HepG2 (cell line): ENCODE results near the gene SF3A2. TPM values are rescaled to one million over a fixed set of nuclear protein-coding genes. Genes with fewer than 3 reads are reported as not detected.
A peak's percentile ranks its signal among the peaks of the same experiment; 100 is the strongest.

Experiments used
- ADNP ChIP-seq: sonication (generic); formaldehyde crosslinking; IDR thresholded peaks from 2 replicates; pipeline ENCODE4 v1.4.0; 2020; ENCODE audit warnings: missing genetic modification reagents
- AGO2 ChIP-seq: fragments of 200-400 bp; formaldehyde crosslinking; optimal IDR thresholded peaks from 2 replicates; pipeline ENCODE3; 2017; ENCODE audit warnings: mild to moderate bottlenecking, low read depth, low read length, moderate library complexity
- FIP1L1 ChIP-seq: fragments of 200-400 bp; formaldehyde crosslinking; IDR thresholded peaks from 2 replicates; pipeline ENCODE4 v1.6.1; 2018; ENCODE audit warnings: low read depth, mild to moderate bottlenecking, low read length, moderate library complexity, borderline replicate concordance; ENCODE audit not compliant: insufficient read depth
- HDAC1 ChIP-seq: sonication (generic); formaldehyde crosslinking; IDR thresholded peaks from 2 replicates; pipeline ENCODE4 v1.5.1; 2020; ENCODE audit warnings: mild to moderate bottlenecking, missing genetic modification reagents
- HOXD1 ChIP-seq: sonication (generic); formaldehyde crosslinking; IDR thresholded peaks from 2 replicates; pipeline ENCODE4 v1.5.0; 2020; ENCODE audit warnings: missing genetic modification reagents
- JUND ChIP-seq: sonication (generic); formaldehyde crosslinking; IDR thresholded peaks from 2 replicates; pipeline ENCODE4 v1.8.0; 2022; ENCODE audit warnings: mild to moderate bottlenecking, missing genetic modification reagents
- KLF12 ChIP-seq: sonication (generic); formaldehyde crosslinking; IDR thresholded peaks from 2 replicates; pipeline ENCODE4 v1.4.0; 2020; ENCODE audit warnings: missing genetic modification reagents, borderline replicate concordance
- RXRB ChIP-seq: IDR thresholded peaks from 2 replicates; pipeline ENCODE4 v1.6.1; 2016; ENCODE audit warnings: borderline replicate concordance, missing genetic modification reagents, missing compliant biosample characterization
- SMYD3 ChIP-seq: sonication (generic); formaldehyde crosslinking; IDR thresholded peaks from 2 replicates; pipeline ENCODE4 v1.8.1; 2023; ENCODE audit warnings: mild to moderate bottlenecking, missing genetic modification reagents
- TOE1 ChIP-seq: sonication (generic); formaldehyde crosslinking; IDR thresholded peaks from 2 replicates; pipeline ENCODE4 v1.4.0; 2020; ENCODE audit warnings: mild to moderate bottlenecking, missing genetic modification reagents
- TRIM24 ChIP-seq: sonication (generic); formaldehyde crosslinking; IDR thresholded peaks from 2 replicates; pipeline ENCODE4 v1.8.0; 2022; ENCODE audit warnings: mild to moderate bottlenecking, missing genetic modification reagents
- ZBTB3 ChIP-seq: sonication (generic); formaldehyde crosslinking; IDR thresholded peaks from 2 replicates; pipeline ENCODE4 v1.4.0; 2020; ENCODE audit warnings: low read depth, mild to moderate bottlenecking, moderate library complexity, missing genetic modification reagents, borderline replicate concordance
- ZNF17 ChIP-seq: sonication (generic); formaldehyde crosslinking; IDR thresholded peaks from 2 replicates; pipeline ENCODE4 v1.5.0; 2020; ENCODE audit warnings: mild to moderate bottlenecking, missing genetic modification reagents
- ZNF34 ChIP-seq: sonication (generic); formaldehyde crosslinking; IDR thresholded peaks from 2 replicates; pipeline ENCODE4 v1.4.0; 2020; ENCODE audit warnings: mild to moderate bottlenecking, missing genetic modification reagents, borderline replicate concordance
- ZNF354B ChIP-seq: sonication (generic); formaldehyde crosslinking; IDR thresholded peaks from 2 replicates; pipeline ENCODE4 v1.8.0; 2022; ENCODE audit warnings: mild to moderate bottlenecking, missing genetic modification reagents
- ZNF468 ChIP-seq: sonication (generic); formaldehyde crosslinking; IDR thresholded peaks from 2 replicates; pipeline ENCODE4 v1.8.0; 2022; ENCODE audit warnings: mild to moderate bottlenecking, moderate library complexity, missing genetic modification reagents
- ZNF629 ChIP-seq: sonication (generic); formaldehyde crosslinking; conservative IDR thresholded peaks from 2 replicates; pipeline ENCODE4 v1.5.0; 2020; ENCODE audit warnings: missing genetic modification reagents
- ZNF747 ChIP-seq: sonication (generic); formaldehyde crosslinking; IDR thresholded peaks from 2 replicates; pipeline ENCODE4 v1.8.1; 2023; ENCODE audit warnings: missing genetic modification reagents, mild to moderate bottlenecking, borderline replicate concordance
- ZNF749 ChIP-seq: sonication (generic); formaldehyde crosslinking; IDR thresholded peaks from 2 replicates; pipeline ENCODE4 v1.8.0; 2022; ENCODE audit warnings: mild to moderate bottlenecking, missing genetic modification reagents, moderate library complexity, borderline replicate concordance
- ZNF839 ChIP-seq: sonication (generic); formaldehyde crosslinking; IDR thresholded peaks from 2 replicates; pipeline ENCODE4 v1.4.0; 2020; ENCODE audit warnings: missing genetic modification reagents, mild to moderate bottlenecking, borderline replicate concordance
- polyA plus RNA-seq, 8 experiments: library from polyadenylated mRNA; depleted of rRNA in 3 of 8; stranded (reverse) in 7 of 8; unstranded in 1 of 8; fragments of >200 nt; fragmentation: Illumina TruSeq in 4 of 8; extraction: Trizol in 4 of 8; gene quantifications; 2 replicates each; pipeline versions ENCODE4 v1.2.1 to v1.2.3, GENCODE V29; 2011 to 2016; ENCODE audit warnings: low read depth in 4 of 8, missing spikeins in 1 of 8, mixed read lengths in 1 of 8; ENCODE audit not compliant: insufficient read depth in 1 of 8
- total RNA-seq, 5 experiments: library from RNA; depleted of rRNA; stranded (reverse); fragments of >200 nt; fragmentation: Illumina TruSeq; extraction: Trizol; gene quantifications; 2 replicates each; pipeline ENCODE4 v1.2.3, GENCODE V29; 2016; ENCODE audit warnings: low read depth in 1 of 5
- TF ChIP-seq, protein P1 (sequence below): fragments of 450-650 bp; IDR thresholded peaks from 2 replicates; pipeline ENCODE4 v1.6.1; 2017; ENCODE audit warnings: mild to moderate bottlenecking
- TF ChIP-seq, protein P2 (sequence below): sonication (generic); formaldehyde crosslinking; IDR thresholded peaks from 2 replicates; pipeline ENCODE4 v1.5.0; 2020; ENCODE audit warnings: mild to moderate bottlenecking, missing genetic modification reagents
- TF ChIP-seq, protein P3 (sequence below): IDR thresholded peaks from 2 replicates; pipeline ENCODE4 v1.6.1; 2016; ENCODE audit warnings: low read depth, control low read depth

Gene SF3A2
- total and polyA plus RNA-seq, 2 of the 13 experiments (the other 11 are each of a cell fraction or from before 2014, with no cell fraction given) = 8.6 to 8.8 TPM

DNA sequence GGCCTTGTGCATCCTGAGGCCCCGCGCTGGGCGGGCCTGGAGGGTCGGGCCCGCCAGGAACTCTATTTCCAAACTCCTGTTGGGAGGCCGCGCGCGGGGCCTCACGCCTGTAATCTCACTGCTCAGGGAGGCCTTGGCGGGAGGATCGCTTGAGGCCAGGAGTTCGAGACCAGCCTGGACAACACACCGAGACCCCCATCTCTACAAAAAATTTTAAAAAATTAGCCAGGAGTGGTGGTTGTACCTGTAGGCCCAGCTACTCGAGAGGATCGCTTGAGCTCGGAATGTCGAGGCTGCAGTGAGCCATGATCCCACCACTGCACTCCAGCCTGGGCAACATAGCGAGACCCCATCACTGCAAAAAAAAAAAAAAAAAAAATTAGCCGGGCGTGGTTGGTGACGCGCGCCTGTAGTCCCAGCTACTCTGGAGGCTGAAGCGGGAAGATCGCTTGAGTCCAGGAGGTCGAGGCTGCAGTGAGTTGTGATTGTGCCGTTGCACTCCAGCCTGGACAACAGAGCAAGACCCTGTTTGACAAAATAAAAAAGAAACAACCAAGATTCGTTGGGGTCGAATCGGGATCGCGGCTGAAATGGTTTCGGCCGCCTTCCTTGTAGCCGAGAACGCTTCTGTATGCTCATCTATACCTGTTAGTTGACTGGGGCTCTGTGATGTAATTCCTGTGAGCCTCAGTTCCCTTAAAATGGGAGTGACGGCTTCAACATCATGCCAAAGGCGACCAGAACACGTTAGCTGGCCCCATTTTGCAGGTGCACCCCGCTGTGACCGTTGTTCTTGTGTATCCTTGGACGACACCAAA is 636 bp downstream of the SF3A2 start (continued):
- TF ChIP-seq, protein P1, sequence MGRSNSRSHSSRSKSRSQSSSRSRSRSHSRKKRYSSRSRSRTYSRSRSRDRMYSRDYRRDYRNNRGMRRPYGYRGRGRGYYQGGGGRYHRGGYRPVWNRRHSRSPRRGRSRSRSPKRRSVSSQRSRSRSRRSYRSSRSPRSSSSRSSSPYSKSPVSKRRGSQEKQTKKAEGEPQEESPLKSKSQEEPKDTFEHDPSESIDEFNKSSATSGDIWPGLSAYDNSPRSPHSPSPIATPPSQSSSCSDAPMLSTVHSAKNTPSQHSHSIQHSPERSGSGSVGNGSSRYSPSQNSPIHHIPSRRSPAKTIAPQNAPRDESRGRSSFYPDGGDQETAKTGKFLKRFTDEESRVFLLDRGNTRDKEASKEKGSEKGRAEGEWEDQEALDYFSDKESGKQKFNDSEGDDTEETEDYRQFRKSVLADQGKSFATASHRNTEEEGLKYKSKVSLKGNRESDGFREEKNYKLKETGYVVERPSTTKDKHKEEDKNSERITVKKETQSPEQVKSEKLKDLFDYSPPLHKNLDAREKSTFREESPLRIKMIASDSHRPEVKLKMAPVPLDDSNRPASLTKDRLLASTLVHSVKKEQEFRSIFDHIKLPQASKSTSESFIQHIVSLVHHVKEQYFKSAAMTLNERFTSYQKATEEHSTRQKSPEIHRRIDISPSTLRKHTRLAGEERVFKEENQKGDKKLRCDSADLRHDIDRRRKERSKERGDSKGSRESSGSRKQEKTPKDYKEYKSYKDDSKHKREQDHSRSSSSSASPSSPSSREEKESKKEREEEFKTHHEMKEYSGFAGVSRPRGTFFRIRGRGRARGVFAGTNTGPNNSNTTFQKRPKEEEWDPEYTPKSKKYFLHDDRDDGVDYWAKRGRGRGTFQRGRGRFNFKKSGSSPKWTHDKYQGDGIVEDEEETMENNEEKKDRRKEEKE = no peak
- TF ChIP-seq RXRB = no peak
- TF ChIP-seq AGO2 = no peak
- peak; percentile 6; the same call in 1 of the 2 replicates for TF ChIP-seq ZNF354B (CRISPR knock-in tag)
- no peak for TF ChIP-seq ZNF839 (CRISPR knock-in tag)
- no peak for TF ChIP-seq FIP1L1
- no peak for TF ChIP-seq ZNF468 (CRISPR knock-in tag)
- 0 out of 2 replicates have a peak, but pooled peaks have one; percentile 32 for TF ChIP-seq TRIM24
- TF ChIP-seq ZNF629 (CRISPR knock-in tag) = peak; percentile 43
- TF ChIP-seq, protein P2, sequence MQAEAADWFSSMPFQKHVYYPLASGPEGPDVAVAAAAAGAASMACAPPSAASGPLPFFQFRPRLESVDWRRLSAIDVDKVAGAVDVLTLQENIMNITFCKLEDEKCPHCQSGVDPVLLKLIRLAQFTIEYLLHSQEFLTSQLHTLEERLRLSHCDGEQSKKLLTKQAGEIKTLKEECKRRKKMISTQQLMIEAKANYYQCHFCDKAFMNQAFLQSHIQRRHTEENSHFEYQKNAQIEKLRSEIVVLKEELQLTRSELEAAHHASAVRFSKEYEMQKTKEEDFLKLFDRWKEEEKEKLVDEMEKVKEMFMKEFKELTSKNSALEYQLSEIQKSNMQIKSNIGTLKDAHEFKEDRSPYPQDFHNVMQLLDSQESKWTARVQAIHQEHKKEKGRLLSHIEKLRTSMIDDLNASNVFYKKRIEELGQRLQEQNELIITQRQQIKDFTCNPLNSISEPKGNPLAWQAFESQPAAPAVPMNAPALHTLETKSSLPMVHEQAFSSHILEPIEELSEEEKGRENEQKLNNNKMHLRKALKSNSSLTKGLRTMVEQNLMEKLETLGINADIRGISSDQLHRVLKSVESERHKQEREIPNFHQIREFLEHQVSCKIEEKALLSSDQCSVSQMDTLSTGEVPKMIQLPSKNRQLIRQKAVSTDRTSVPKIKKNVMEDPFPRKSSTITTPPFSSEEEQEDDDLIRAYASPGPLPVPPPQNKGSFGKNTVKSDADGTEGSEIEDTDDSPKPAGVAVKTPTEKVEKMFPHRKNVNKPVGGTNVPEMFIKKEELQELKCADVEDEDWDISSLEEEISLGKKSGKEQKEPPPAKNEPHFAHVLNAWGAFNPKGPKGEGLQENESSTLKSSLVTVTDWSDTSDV (CRISPR knock-in tag) = no peak
- TF ChIP-seq SMYD3 (CRISPR knock-in tag) = no peak
- no peak for TF ChIP-seq JUND (CRISPR knock-in tag)
- TF ChIP-seq ZNF747 (CRISPR knock-in tag) = 0 out of 2 replicates have a peak, but pooled peaks have one; percentile 23
- no peak for TF ChIP-seq HDAC1
- no peak for TF ChIP-seq ZBTB3 (CRISPR knock-in tag)
- TF ChIP-seq, protein P3, sequence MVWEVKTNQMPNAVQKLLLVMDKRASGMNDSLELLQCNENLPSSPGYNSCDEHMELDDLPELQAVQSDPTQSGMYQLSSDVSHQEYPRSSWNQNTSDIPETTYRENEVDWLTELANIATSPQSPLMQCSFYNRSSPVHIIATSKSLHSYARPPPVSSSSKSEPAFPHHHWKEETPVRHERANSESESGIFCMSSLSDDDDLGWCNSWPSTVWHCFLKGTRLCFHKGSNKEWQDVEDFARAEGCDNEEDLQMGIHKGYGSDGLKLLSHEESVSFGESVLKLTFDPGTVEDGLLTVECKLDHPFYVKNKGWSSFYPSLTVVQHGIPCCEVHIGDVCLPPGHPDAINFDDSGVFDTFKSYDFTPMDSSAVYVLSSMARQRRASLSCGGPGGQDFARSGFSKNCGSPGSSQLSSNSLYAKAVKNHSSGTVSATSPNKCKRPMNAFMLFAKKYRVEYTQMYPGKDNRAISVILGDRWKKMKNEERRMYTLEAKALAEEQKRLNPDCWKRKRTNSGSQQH (CRISPR knock-in tag) = no peak
- 0 out of 2 replicates have a peak, but pooled peaks have one; percentile 8 for TF ChIP-seq TOE1 (CRISPR knock-in tag)
- TF ChIP-seq ZNF34 (CRISPR knock-in tag) = no peak
- TF ChIP-seq KLF12 (CRISPR knock-in tag) = no peak
- peak; percentile 86 for TF ChIP-seq ADNP (CRISPR knock-in tag)
- TF ChIP-seq ZNF749 (CRISPR knock-in tag) = no peak; the same call in 1 of the 2 replicates
- TF ChIP-seq ZNF17 (CRISPR knock-in tag) = 0 out of 2 replicates have a peak, but pooled peaks have one; percentile 8
- no peak for TF ChIP-seq HOXD1 (CRISPR knock-in tag)
